Measurements from ENCODE around the gene ACOXL. TPM values are rescaled to one million over a fixed set of nuclear protein-coding genes. Genes with fewer than 3 reads are reported as not detected.

The ACOXL gene
- total RNA-seq, 6 experiments from 2014 or later = not detected

DNA sequence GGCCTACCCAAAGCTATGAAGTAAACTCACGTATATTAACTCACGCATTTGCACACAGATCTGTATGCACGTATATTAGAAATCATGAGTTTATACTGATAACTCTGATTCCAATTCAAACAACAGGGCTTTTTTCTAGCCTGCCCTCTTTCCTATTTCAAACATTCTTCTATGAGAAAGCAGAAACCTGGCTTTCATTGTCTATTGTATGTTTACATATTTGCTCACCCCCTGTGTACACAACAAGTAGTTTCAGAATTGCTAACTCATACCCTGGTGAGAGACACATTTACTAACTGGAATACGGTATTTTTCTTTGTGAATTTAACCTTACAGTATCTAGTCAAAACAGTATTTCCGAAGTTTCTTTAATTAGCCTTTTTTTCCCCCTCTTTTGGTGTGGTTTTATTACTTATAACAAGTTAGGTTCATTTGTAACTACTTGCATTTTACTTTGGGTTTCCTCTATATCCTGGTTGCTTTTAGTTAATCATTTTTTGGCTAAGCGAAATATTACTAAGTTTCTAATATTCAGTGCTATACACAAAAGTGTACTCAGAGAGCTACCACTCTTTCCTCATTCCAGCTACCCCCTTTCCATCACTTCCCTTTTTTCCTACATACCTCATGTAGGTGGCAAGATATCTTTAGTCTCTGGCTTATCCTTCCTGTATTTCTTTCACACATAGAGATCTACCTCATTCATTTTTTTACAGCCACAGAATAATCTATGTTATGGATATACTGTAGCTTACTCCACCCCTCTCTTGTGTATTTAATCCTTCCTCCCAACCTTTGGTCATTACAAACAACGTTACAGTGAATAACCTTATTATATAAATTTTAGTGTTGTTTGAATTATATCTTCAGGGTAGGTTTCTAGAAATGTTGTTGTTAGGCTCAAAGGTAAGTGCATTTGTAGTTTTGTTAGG lies 275.6 kb downstream of the ACOXL start:
- H3K4me1 ChIP-seq = no peaks in the 10 kb centered on the region
- TF ChIP-seq, protein P1, sequence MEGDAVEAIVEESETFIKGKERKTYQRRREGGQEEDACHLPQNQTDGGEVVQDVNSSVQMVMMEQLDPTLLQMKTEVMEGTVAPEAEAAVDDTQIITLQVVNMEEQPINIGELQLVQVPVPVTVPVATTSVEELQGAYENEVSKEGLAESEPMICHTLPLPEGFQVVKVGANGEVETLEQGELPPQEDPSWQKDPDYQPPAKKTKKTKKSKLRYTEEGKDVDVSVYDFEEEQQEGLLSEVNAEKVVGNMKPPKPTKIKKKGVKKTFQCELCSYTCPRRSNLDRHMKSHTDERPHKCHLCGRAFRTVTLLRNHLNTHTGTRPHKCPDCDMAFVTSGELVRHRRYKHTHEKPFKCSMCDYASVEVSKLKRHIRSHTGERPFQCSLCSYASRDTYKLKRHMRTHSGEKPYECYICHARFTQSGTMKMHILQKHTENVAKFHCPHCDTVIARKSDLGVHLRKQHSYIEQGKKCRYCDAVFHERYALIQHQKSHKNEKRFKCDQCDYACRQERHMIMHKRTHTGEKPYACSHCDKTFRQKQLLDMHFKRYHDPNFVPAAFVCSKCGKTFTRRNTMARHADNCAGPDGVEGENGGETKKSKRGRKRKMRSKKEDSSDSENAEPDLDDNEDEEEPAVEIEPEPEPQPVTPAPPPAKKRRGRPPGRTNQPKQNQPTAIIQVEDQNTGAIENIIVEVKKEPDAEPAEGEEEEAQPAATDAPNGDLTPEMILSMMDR (IDR thresholded peaks at IDR 0.05) = no peak
- no peak for TF ChIP-seq POLR2A (IDR thresholded peaks at IDR 0.05)
- intact Hi-C loops (cut with DNase I) = no loop called here
- H3K27me3 ChIP-seq = no peaks in the 10 kb centered on the region
- H3K4me3 ChIP-seq = no peak overlapping the region
- peak in 2 of 4 donors; percentile 56 to 88 for ATAC-seq
- H3K9me3 ChIP-seq = no peaks in the 10 kb centered on the region
- no peak for DNase-seq
- no peak overlapping the region for H3K27ac ChIP-seq
- WGBS (ENCODE audit: insufficient coverage, low coverage, low lambda C conversion rate, missing lambda C conversion rate) = 42% methylated on average over 7 of the region's 7 CpGs
- no peaks in the 10 kb centered on the region for H3K36me3 ChIP-seq

DNA sequence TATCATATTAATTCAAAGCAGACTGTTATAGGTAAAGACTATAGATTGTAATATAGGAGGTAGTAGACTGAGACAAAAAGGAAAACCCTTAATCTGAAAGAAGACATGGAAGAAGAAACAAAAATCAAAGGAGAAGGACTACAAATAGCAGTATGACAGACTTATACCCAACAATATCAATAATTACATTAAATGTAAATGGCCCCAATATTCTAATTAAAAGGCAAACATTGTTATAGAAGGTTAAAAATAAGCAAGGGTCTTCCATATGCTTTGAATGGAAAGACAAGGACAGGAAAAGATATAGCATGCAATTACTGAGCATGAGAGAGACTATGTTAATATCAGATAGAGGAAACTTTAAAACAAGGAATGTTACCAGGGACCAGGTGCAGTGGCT lies 278.8 kb downstream of the ACOXL start:
- Histone ChIP-seq H3K27me3 (no peaks in the 10 kb centered on the region), H3K9me3 (no peaks in the 10 kb centered on the region), H3K4me3 (no peak overlapping the region), H3K4me1 (no peaks in the 10 kb centered on the region), H3K36me3 (no peaks in the 10 kb centered on the region), H3K27ac (no peak overlapping the region)
- intact Hi-C loops (cut with DNase I) = no loop called here
- ATAC-seq (no peak), DNase-seq (no peak)
- TF ChIP-seq, protein P1 (IDR thresholded peaks at IDR 0.05) = no peak
- no peak for TF ChIP-seq POLR2A (IDR thresholded peaks at IDR 0.05)

DNA sequence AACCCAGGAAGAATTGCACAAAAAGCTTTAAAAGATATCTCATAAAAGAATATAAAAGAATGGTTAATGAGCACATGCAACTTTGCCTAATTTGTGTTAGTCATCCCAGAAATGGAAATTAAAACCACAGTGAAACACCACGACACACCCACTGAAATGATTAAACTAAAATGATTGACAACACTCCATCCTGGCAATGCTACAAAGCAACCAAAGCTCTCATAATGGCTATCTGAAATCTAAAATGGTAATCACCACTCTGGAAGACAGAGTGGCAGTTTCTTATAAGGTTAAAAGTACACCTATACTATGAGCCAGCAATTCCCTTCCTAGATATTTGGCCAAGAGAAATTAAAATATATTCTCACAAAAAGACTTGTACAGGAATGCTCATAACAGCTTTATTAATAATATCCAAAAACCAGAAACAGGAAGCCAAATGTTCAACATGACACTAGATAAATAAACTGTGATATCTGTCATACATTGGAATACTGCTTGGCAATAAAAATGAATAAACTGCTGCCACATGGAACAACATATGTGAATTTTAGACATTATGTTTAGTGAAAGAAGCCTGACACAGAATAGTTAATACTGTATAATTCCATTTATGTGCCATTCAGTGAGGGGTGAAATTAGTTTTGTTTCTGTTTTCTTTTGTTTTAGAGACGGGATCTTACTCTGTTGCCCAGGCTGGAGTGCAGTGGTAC lies 283.1 kb downstream of the ACOXL start:
- H3K4me3 ChIP-seq = no peak overlapping the region
- H3K36me3 ChIP-seq = no peaks in the 10 kb centered on the region
- ATAC-seq = no peak
- no peak overlapping the region for H3K27ac ChIP-seq
- no peak for DNase-seq
- intact Hi-C loops (cut with DNase I) = no loop called here
- no peaks in the 10 kb centered on the region for H3K27me3 ChIP-seq
- TF ChIP-seq, protein P1 (IDR thresholded peaks at IDR 0.05) = no peak
- TF ChIP-seq POLR2A (IDR thresholded peaks at IDR 0.05) = no peak
- WGBS (ENCODE audit: insufficient coverage, low coverage, low lambda C conversion rate, missing lambda C conversion rate) = 58% methylated on average over 2 of the region's 2 CpGs
- no peaks in the 10 kb centered on the region for H3K9me3 ChIP-seq
- no peaks in the 10 kb centered on the region for H3K4me1 ChIP-seq

DNA sequence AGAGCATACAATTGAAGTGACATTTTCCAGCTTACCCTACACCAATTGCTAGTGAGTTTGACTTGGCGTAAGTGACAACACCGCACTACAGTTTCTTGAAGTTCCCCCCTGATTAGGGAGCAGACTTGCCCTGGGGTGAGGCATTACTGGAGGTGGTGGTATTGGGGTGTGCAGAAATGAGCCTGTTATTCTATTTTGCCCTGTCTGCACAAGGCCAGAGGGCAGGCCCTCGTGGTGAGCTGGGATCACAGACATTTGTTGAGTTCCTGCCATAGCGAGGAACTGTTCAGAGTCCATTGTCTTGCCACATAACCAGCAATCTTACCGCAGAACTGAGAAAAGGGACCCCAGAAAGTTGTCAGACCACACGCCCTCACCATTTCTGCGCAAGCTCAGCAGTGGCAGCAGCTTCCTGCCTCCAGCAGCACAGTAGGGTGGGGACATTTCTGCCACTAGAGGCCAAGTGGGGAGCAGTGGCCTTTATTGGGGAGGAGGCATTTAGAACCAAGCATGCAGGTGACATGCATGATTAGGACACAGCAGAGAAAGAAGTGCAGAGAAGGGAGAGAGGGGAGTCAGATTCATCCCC lies 284.8 kb downstream of the ACOXL start:
- H3K27ac ChIP-seq = no peak overlapping the region
- no peak overlapping the region for H3K4me3 ChIP-seq
- ATAC-seq (peak in 1 of 4 donors; percentile 18), DNase-seq (no peak)
- TF ChIP-seq, protein P1 (IDR thresholded peaks at IDR 0.05) = no peak
- no peak for TF ChIP-seq POLR2A (IDR thresholded peaks at IDR 0.05)
- no peaks in the 10 kb centered on the region for H3K9me3 ChIP-seq
- H3K27me3 ChIP-seq = no peaks in the 10 kb centered on the region
- no peaks in the 10 kb centered on the region for H3K4me1 ChIP-seq
- H3K36me3 ChIP-seq = no peaks in the 10 kb centered on the region
- 61% methylated on average over 6 of the region's 7 CpGs for WGBS (ENCODE audit: insufficient coverage, low coverage, low lambda C conversion rate, missing lambda C conversion rate)
- intact Hi-C loops (cut with DNase I) = no loop called here

Measured in right lobe of liver (tissue), 6 donors.